Measurements from ENCODE around the gene TTC39A.

Gene TTC39A

GRCh38 chr1:51247499-51247898, 82.9 kb downstream of the TTC39A start:
- Histone ChIP-seq H3K79me2 (ENCODE audit: insufficient read depth, low read length) (no peaks in the 10 kb centered on the region), H3K9ac (ENCODE audit: low read length) (no peak overlapping the region), H3K27ac (ENCODE audit: low read depth, low read length) (no peak overlapping the region), H3K9me3 (ENCODE audit: insufficient read depth, low read length) (no peaks in the 10 kb centered on the region), H4K20me1 (ENCODE audit: low read depth, low read length) (peaks cover 11% of the 10 kb centered on the region), H3K4me3 (ENCODE audit: insufficient read depth, low read length, poor library complexity, severe bottlenecking) (no peak overlapping the region), H3K27me3 (ENCODE audit: low read length) (no peaks in the 10 kb centered on the region), H3K36me3 (ENCODE audit: low read length) (no peaks in the 10 kb centered on the region), H3K4me2 (ENCODE audit: low read depth, low read length, poor library complexity, severe bottlenecking) (no peak overlapping the region), H2AFZ (ENCODE audit: low read depth, low read length, severe bottlenecking) (no peak overlapping the region), H3F3A (ENCODE audit: insufficient read depth) (no peaks in the 10 kb centered on the region), H3K9me2 (replicated peaks; ENCODE audit: insufficient read depth, low read length) (no peaks in the 10 kb centered on the region)
- TF ChIP-seq CTCF (IDR thresholded peaks at IDR 0.05; ENCODE audit: insufficient read depth, low read length, poor library complexity, severe bottlenecking), result no peak
- no peak for TF ChIP-seq EZH2phosphoT487 (conservative IDR thresholded peaks at IDR 0.05; ENCODE audit: low read length)

GRCh38 chr1:51247022-51247421, 83.3 kb downstream of the TTC39A start:
- H3K27ac ChIP-seq (ENCODE audit: low read depth, low read length), result no peak overlapping the region
- no peak overlapping the region for H3K9ac ChIP-seq (ENCODE audit: low read length)
- peaks cover 13% of the 10 kb centered on the region for H4K20me1 ChIP-seq (ENCODE audit: low read depth, low read length)
- no peak overlapping the region for H3K4me3 ChIP-seq (ENCODE audit: insufficient read depth, low read length, poor library complexity, severe bottlenecking)
- H3K9me2 ChIP-seq (replicated peaks; ENCODE audit: insufficient read depth, low read length), result no peaks in the 10 kb centered on the region
- no peak overlapping the region for H3K4me2 ChIP-seq (ENCODE audit: low read depth, low read length, poor library complexity, severe bottlenecking)
- H3K79me2 ChIP-seq (ENCODE audit: insufficient read depth, low read length), result no peaks in the 10 kb centered on the region
- no peaks in the 10 kb centered on the region for H3K9me3 ChIP-seq (ENCODE audit: insufficient read depth, low read length)
- TF ChIP-seq CTCF (IDR thresholded peaks at IDR 0.05; ENCODE audit: insufficient read depth, low read length, poor library complexity, severe bottlenecking) (no peak), EZH2phosphoT487 (conservative IDR thresholded peaks at IDR 0.05; ENCODE audit: low read length) (no peak)
- no peak overlapping the region for H2AFZ ChIP-seq (ENCODE audit: low read depth, low read length, severe bottlenecking)
- no peaks in the 10 kb centered on the region for H3K27me3 ChIP-seq (ENCODE audit: low read length)
- H3K36me3 ChIP-seq (ENCODE audit: low read length), result no peaks in the 10 kb centered on the region
- no peaks in the 10 kb centered on the region for H3F3A ChIP-seq (ENCODE audit: insufficient read depth)

GRCh38 chr1:51242546-51242945, 87.8 kb downstream of the TTC39A start:
- Histone ChIP-seq H3K9me2 (replicated peaks; ENCODE audit: insufficient read depth, low read length) (no peaks in the 10 kb centered on the region), H2AFZ (ENCODE audit: low read depth, low read length, severe bottlenecking) (no peak overlapping the region), H3K4me3 (ENCODE audit: insufficient read depth, low read length, poor library complexity, severe bottlenecking) (no peak overlapping the region), H3K27ac (ENCODE audit: low read depth, low read length) (no peak overlapping the region), H3F3A (ENCODE audit: insufficient read depth) (no peaks in the 10 kb centered on the region), H4K20me1 (ENCODE audit: low read depth, low read length) (peaks cover 26% of the 10 kb centered on the region), H3K27me3 (ENCODE audit: low read length) (no peaks in the 10 kb centered on the region), H3K9ac (ENCODE audit: low read length) (no peak overlapping the region), H3K4me2 (ENCODE audit: low read depth, low read length, poor library complexity, severe bottlenecking) (no peak overlapping the region), H3K79me2 (ENCODE audit: insufficient read depth, low read length) (no peaks in the 10 kb centered on the region), H3K9me3 (ENCODE audit: insufficient read depth, low read length) (no peaks in the 10 kb centered on the region), H3K36me3 (ENCODE audit: low read length) (no peaks in the 10 kb centered on the region)
- TF ChIP-seq CTCF (IDR thresholded peaks at IDR 0.05; ENCODE audit: insufficient read depth, low read length, poor library complexity, severe bottlenecking) (no peak), EZH2phosphoT487 (conservative IDR thresholded peaks at IDR 0.05; ENCODE audit: low read length) (no peak)
